NB4 (cell line): Measurements from ENCODE around the gene HEXD.

Source experiments
- CTCF ChIP-seq: IDR thresholded peaks from one replicate; pipeline ENCODE4 v1.5.1; 2012; ENCODE audit warnings: low read depth, low read length
- POLR2A ChIP-seq: IDR thresholded peaks from 2 replicates; pipeline ENCODE4 v1.6.1; 2011; ENCODE audit warnings: mild to moderate bottlenecking; ENCODE audit not compliant: insufficient read length; ENCODE audit errors: extremely low read depth

- TF ChIP-seq CTCF (no peak), POLR2A (no peak)
Measured at GRCh38 chr17:82402865-82403264, 15.3 kb upstream of the HEXD start.
